Neural progenitor cell (in vitro differentiated cells): ENCODE data around the gene ZDHHC14.

Experiments
- EZH2 ChIP-seq: fragments of 200-600 bp; sonication (generic); IDR thresholded peaks from 2 replicates; pipeline ENCODE4 v1.6.1; 2017; ENCODE audit warnings: antibody characterized with exemption, mild to moderate bottlenecking, moderate library complexity
- EZH2phosphoT487 ChIP-seq: fragments of 200-600 bp; sonication (generic); IDR thresholded peaks from 2 replicates; pipeline ENCODE4 v1.6.1; 2017; ENCODE audit warnings: antibody characterized with exemption
- TF ChIP-seq, protein P1 (sequence below): fragments of 200-600 bp; sonication (generic); IDR thresholded peaks from 2 replicates; pipeline ENCODE4 v1.5.1; 2017; ENCODE audit warnings: antibody characterized with exemption, mild to moderate bottlenecking

DNA sequence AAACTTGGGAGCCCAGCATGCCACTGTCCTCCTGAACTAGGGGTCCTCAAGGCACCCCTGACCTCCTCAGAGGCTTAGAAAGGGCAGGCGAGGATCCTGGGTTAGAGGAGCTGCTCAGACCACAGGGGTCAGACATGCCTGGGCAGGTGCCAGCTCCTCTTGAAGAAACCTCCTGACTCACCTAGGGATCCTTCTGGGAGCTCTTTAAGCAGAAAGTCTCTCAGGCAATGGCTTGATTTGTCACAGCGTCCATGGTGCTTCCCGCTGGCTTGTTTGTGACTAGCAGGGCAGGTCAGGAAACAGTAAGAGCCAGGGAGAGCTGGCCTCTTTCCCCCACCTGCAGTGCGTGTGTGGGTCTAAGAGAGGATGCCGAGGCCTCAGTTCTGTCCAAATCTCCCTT, 267.6 kb downstream of the ZDHHC14 start:
- TF ChIP-seq, protein P1, sequence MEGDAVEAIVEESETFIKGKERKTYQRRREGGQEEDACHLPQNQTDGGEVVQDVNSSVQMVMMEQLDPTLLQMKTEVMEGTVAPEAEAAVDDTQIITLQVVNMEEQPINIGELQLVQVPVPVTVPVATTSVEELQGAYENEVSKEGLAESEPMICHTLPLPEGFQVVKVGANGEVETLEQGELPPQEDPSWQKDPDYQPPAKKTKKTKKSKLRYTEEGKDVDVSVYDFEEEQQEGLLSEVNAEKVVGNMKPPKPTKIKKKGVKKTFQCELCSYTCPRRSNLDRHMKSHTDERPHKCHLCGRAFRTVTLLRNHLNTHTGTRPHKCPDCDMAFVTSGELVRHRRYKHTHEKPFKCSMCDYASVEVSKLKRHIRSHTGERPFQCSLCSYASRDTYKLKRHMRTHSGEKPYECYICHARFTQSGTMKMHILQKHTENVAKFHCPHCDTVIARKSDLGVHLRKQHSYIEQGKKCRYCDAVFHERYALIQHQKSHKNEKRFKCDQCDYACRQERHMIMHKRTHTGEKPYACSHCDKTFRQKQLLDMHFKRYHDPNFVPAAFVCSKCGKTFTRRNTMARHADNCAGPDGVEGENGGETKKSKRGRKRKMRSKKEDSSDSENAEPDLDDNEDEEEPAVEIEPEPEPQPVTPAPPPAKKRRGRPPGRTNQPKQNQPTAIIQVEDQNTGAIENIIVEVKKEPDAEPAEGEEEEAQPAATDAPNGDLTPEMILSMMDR, result no peak
- no peak for TF ChIP-seq EZH2
- no peak for TF ChIP-seq EZH2phosphoT487
